Smooth muscle cell (in vitro differentiated cells): ENCODE data around the gene ELK1. TPM values are rescaled to one million over a fixed set of nuclear protein-coding genes. Genes with fewer than 3 reads are reported as not detected.
"Not testable (repeated sequence)": the region's sequence is repeated elsewhere in the genome, so short reads cannot be mapped to it uniquely, and the experiment has no call there.

Experiments
- DNase-seq: peaks from one replicate; lab custom pipeline; 2025; ENCODE audit not compliant: unreplicated experiment; lab: John Stamatoyannopoulos, UW
- H2AFZ ChIP-seq: fragments of 200-600 bp; sonication (generic); 2 replicates; pipeline ENCODE4 v1.6.0; 2016; ENCODE audit warnings: antibody characterized with exemption, low read depth, mild to moderate bottlenecking
- H3F3A ChIP-seq: fragments of 200-600 bp; sonication (generic); 2 replicates; pipeline ENCODE4 v1.6.0; 2017; ENCODE audit warnings: antibody characterized with exemption, low read depth
- H3K27ac ChIP-seq: fragments of 200-600 bp; sonication (generic); 2 replicates; pipeline ENCODE4 v1.5.1; 2016; ENCODE audit warnings: low read depth, mild to moderate bottlenecking
- H3K27me3 ChIP-seq: fragments of 200-600 bp; sonication (generic); 2 replicates; pipeline ENCODE4 v1.6.1; 2016; ENCODE audit warnings: low read depth, mild to moderate bottlenecking
- H3K36me3 ChIP-seq: fragments of 200-600 bp; sonication (generic); 2 replicates; pipeline ENCODE4 v1.5.1; 2016; ENCODE audit warnings: low read depth
- H3K4me1 ChIP-seq: fragments of 200-600 bp; sonication (generic); 2 replicates; pipeline ENCODE4 v1.5.1; 2016; ENCODE audit warnings: low read depth
- H3K4me2 ChIP-seq: fragments of 200-600 bp; sonication (generic); 2 replicates; pipeline ENCODE4 v1.6.0; 2016; ENCODE audit warnings: mild to moderate bottlenecking
- H3K4me3 ChIP-seq: fragments of 200-600 bp; sonication (generic); 2 replicates; pipeline ENCODE4 v1.5.1; 2016; ENCODE audit warnings: mild to moderate bottlenecking
- H3K79me2 ChIP-seq: fragments of 200-600 bp; sonication (generic); 2 replicates; pipeline ENCODE4 v1.6.0; 2016; ENCODE audit warnings: low read depth, mild to moderate bottlenecking
- H3K9ac ChIP-seq: fragments of 200-600 bp; sonication (generic); 2 replicates; pipeline ENCODE4 v1.6.0; 2016; ENCODE audit warnings: low read depth
- H3K9me3 ChIP-seq: fragments of 200-600 bp; sonication (generic); replicated peaks from 2 replicates; pipeline ENCODE4 v1.5.1; 2016; ENCODE audit warnings: low read depth
- H4K20me1 ChIP-seq: fragments of 200-600 bp; sonication (generic); 2 replicates; pipeline ENCODE4 v1.6.0; 2016; ENCODE audit warnings: low read depth
- CTCF ChIP-seq: fragments of 200-600 bp; sonication (generic); IDR thresholded peaks from 2 replicates; pipeline ENCODE4 v1.5.1; 2017; ENCODE audit warnings: borderline replicate concordance, mild to moderate bottlenecking, antibody characterized with exemption; ENCODE audit not compliant: insufficient read depth, poor library complexity, severe bottlenecking
- WGBS: methylation state at CpG from one replicate; pipeline ENCODE4 v1.1.7; 2016; ENCODE audit warnings: low lambda C conversion rate; 5-methylcytosine and 5-hydroxymethylcytosine counted together
- polyA plus RNA-seq: library from polyadenylated mRNA; unstranded; fragments of >200 nt; fragmentation: Nextera tagmentation; extraction: Ambion mirVana; gene quantifications from 2 replicates; pipeline ENCODE4 v1.2.1, GENCODE V29; 2016
- total RNA-seq: library from RNA; depleted of rRNA; stranded (reverse); fragments of >200 nt; gene quantifications from 2 replicates; pipeline ENCODE4 v1.2.3, GENCODE V29; 2014

The ELK1 gene
- total and polyA plus RNA-seq, 2 experiments from 2014 or later = 21.1 to 33.2 TPM

- Histone ChIP-seq H3K27ac (no peak overlapping the region), H3K27me3 (no peaks in the 10 kb centered on the region), H3K4me2 (no peak overlapping the region), H3K4me3 (no peak overlapping the region), H4K20me1 (no peaks in the 10 kb centered on the region), H3K79me2 (no peaks in the 10 kb centered on the region), H3F3A (no peaks in the 10 kb centered on the region), H3K9me3 (no peaks in the 10 kb centered on the region), H2AFZ (no peak overlapping the region), H3K9ac (no peak overlapping the region), H3K4me1 (no peaks in the 10 kb centered on the region), H3K36me3 (no peaks in the 10 kb centered on the region)
- no peak for DNase-seq
- WGBS = 53% methylated on average over 6 of the region's 6 CpGs
- TF ChIP-seq CTCF = no peak
Observed at GRCh38 chrX:47687263-47687662, 36.9 kb upstream of the ELK1 start.

- Histone ChIP-seq H4K20me1 (no peaks in the 10 kb centered on the region), H3K4me2 (no peak overlapping the region), H3K4me1 (no peaks in the 10 kb centered on the region), H3K79me2 (no peaks in the 10 kb centered on the region), H2AFZ (no peak overlapping the region), H3K27ac (no peak overlapping the region), H3F3A (no peaks in the 10 kb centered on the region), H3K27me3 (no peaks in the 10 kb centered on the region), H3K9me3 (no peaks in the 10 kb centered on the region), H3K36me3 (no peaks in the 10 kb centered on the region), H3K4me3 (no peak overlapping the region), H3K9ac (no peak overlapping the region)
- DNase-seq = no peak
- 53% methylated on average over 3 of the region's 3 CpGs for WGBS
- no peak for TF ChIP-seq CTCF
Observed at GRCh38 chrX:47683829-47684205, 33.5 kb upstream of the ELK1 start.

- Histone ChIP-seq H3K27ac (no peak overlapping the region), H4K20me1 (no peaks in the 10 kb centered on the region), H3K4me2 (no peak overlapping the region), H3K79me2 (no peaks in the 10 kb centered on the region), H3K4me3 (no peak overlapping the region), H2AFZ (no peak overlapping the region), H3K36me3 (no peaks in the 10 kb centered on the region), H3K9me3 (no peaks in the 10 kb centered on the region), H3F3A (no peaks in the 10 kb centered on the region), H3K9ac (no peak overlapping the region), H3K27me3 (no peaks in the 10 kb centered on the region), H3K4me1 (no peaks in the 10 kb centered on the region)
- no peak for TF ChIP-seq CTCF
- 85% methylated on average over 14 of the region's 14 CpGs for WGBS
- no peak for DNase-seq
Observed at GRCh38 chrX:47683184-47683828, 32.9 kb upstream of the ELK1 start.

- not testable (repeated sequence) for H4K20me1 ChIP-seq, H3K27ac ChIP-seq, H3K4me3 ChIP-seq, H3K9me3 ChIP-seq, H3K4me1 ChIP-seq, H3K9ac ChIP-seq, H3F3A ChIP-seq, H3K4me2 ChIP-seq, H2AFZ ChIP-seq, H3K79me2 ChIP-seq, H3K27me3 ChIP-seq, DNase-seq, H3K36me3 ChIP-seq
- whole genome bisulfite sequencing = 77% methylated on average over 7 of the region's 7 CpGs
Observed at GRCh38 chrX:47675959-47676859, 25.8 kb upstream of the ELK1 start.
